A549 treated with Mapracorat at 1 μM for 4 hours (cell line): ENCODE measurements around the gene CNTN2. TPM values are rescaled to one million over a fixed set of nuclear protein-coding genes. Genes with fewer than 3 reads are reported as not detected.

Source experiments
- total RNA-seq: library from RNA; stranded (reverse); fragments of 200-300 nt; extraction: Qiagen RNA extraction; gene quantifications from 5 replicates; pipeline ENCODE4 v1.2.3, GENCODE V29; 2022

The CNTN2 gene, protein sequence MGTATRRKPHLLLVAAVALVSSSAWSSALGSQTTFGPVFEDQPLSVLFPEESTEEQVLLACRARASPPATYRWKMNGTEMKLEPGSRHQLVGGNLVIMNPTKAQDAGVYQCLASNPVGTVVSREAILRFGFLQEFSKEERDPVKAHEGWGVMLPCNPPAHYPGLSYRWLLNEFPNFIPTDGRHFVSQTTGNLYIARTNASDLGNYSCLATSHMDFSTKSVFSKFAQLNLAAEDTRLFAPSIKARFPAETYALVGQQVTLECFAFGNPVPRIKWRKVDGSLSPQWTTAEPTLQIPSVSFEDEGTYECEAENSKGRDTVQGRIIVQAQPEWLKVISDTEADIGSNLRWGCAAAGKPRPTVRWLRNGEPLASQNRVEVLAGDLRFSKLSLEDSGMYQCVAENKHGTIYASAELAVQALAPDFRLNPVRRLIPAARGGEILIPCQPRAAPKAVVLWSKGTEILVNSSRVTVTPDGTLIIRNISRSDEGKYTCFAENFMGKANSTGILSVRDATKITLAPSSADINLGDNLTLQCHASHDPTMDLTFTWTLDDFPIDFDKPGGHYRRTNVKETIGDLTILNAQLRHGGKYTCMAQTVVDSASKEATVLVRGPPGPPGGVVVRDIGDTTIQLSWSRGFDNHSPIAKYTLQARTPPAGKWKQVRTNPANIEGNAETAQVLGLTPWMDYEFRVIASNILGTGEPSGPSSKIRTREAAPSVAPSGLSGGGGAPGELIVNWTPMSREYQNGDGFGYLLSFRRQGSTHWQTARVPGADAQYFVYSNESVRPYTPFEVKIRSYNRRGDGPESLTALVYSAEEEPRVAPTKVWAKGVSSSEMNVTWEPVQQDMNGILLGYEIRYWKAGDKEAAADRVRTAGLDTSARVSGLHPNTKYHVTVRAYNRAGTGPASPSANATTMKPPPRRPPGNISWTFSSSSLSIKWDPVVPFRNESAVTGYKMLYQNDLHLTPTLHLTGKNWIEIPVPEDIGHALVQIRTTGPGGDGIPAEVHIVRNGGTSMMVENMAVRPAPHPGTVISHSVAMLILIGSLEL
- 0.08 TPM in 1 of 5 replicates, not detected in the others for total RNA-seq

GRCh38 chr1:205042911-205043806 is at the start of gene CNTN2:
Gene CNTN2, plus strand, starts transcription at chr1:205043212. Its CDS starts 9,974 bp downstream, at chr1:205053186.

GRCh38 chr1:205084360-205084759 is 41.3 kb downstream of the CNTN2 start, which contains the start of gene TMEM81:
Gene TMEM81, minus strand, starts transcription at chr1:205084460. Its CDS starts 140 bp downstream, at chr1:205084320.

GRCh38 chr1:205121660-205122488 is 78.9 kb downstream of the CNTN2 start, which contains the start of gene RBBP5:
Gene RBBP5, minus strand, starts transcription at chr1:205121978. Its CDS starts 105 bp downstream, at chr1:205121873.

Other genes starting within 250 kb of the CNTN2 start
- gene NFASC, start 172.3 kb upstream of the CNTN2 start, total RNA-seq = 1.1 to 1.8 TPM (median 1.5 TPM) in 5 replicates
- gene TMEM81, start 41.2 kb downstream of the CNTN2 start, total RNA-seq = 1.3 to 3.0 TPM (median 2.1 TPM) in 5 replicates
- 10.7 to 11.8 TPM (median 11.5 TPM) in 5 replicates for gene RBBP5, start 78.8 kb downstream of the CNTN2 start, total RNA-seq
- gene DSTYK, start 168.5 kb downstream of the CNTN2 start, total RNA-seq = 6.8 to 9.5 TPM (median 8.4 TPM) in 5 replicates
- gene TMCC2, start 184.7 kb downstream of the CNTN2 start, total RNA-seq = 1.4 to 1.8 TPM (median 1.6 TPM) in 5 replicates